SK-N-SH (cell line): ENCODE results near the gene CD300A. TPM values are rescaled to one million over a fixed set of nuclear protein-coding genes. Genes with fewer than 3 reads are reported as not detected.

ENCODE experiments used
- CTCF ChIA-PET: fragments of 300-600, 350-600 bp; formaldehyde crosslinking; extraction: SDS; loops from one replicate; lab custom pipeline; 2021; lab: Yijun Ruan, JAX
- POLR2A ChIA-PET: fragments of 350-600 bp; sonication (Branson Sonifier 250); formaldehyde crosslinking; extraction: SDS; loops from one replicate; lab custom pipeline; 2020; ENCODE audit warnings: antibody characterized with exemption, inconsistent platforms; lab: Yijun Ruan, JAX
- DNase-seq: peaks from one replicate; pipeline ENCODE4 v3.0.0; 2012
- H2AFZ ChIP-seq: fragments of 200-600 bp; sonication (generic); 2 replicates; pipeline ENCODE4 v1.8.1; 2016; ENCODE audit warnings: antibody characterized with exemption, mild to moderate bottlenecking, low read depth
- H3F3A ChIP-seq: fragments of 200-600 bp; sonication (generic); replicated peaks from 2 replicates; pipeline ENCODE3; 2016; ENCODE audit warnings: antibody characterized with exemption, mild to moderate bottlenecking; ENCODE audit not compliant: insufficient read depth
- H3K27ac ChIP-seq, 2 experiments: fragments of 200-500 bp in 1 of 2; fragments of 200-600 bp in 1 of 2; sonication (Bioruptor generic) in 1 of 2; sonication (generic), shearing (Covaris generic) in 1 of 2; 2 replicates each; pipeline versions ENCODE4 v1.5.1 to v1.6.1; 2014 to 2016; ENCODE audit warnings: low read depth in 2 of 2, inconsistent platforms in 1 of 2, low read length in 1 of 2, mild to moderate bottlenecking in 1 of 2, mixed read lengths in 1 of 2
- H3K27me3 ChIP-seq: fragments of 200-600 bp; sonication (generic), shearing (Covaris generic); 2 replicates; pipeline ENCODE4 v1.6.1; 2016; ENCODE audit warnings: mixed run types; ENCODE audit not compliant: insufficient read depth
- H3K36me3 ChIP-seq, 2 experiments: fragments of 200-500 bp in 1 of 2; fragments of 200-600 bp in 1 of 2; sonication (Bioruptor generic) in 1 of 2; sonication (generic) in 1 of 2; replicated peaks in 1 of 2; 2 replicates each; pipeline versions ENCODE3 to v1.5.1; 2014 to 2016; ENCODE audit warnings: low read length in 1 of 2, mild to moderate bottlenecking in 1 of 2; ENCODE audit not compliant: insufficient read depth in 2 of 2, control insufficient read depth in 1 of 2
- H3K4me1 ChIP-seq, 2 experiments: fragments of 200-500 bp in 1 of 2; fragments of 200-600 bp in 1 of 2; sonication (Bioruptor generic) in 1 of 2; sonication (generic), shearing (Covaris generic) in 1 of 2; 2 replicates each; pipeline versions ENCODE4 v1.5.1 to v1.6.1; 2014 to 2016; ENCODE audit warnings: low read depth in 1 of 2, low read length in 1 of 2, mixed run types in 1 of 2; ENCODE audit not compliant: insufficient read depth in 2 of 2, control insufficient read depth in 1 of 2
- H3K4me2 ChIP-seq: fragments of 200-600 bp; sonication (generic), shearing (Covaris generic); 2 replicates; pipeline ENCODE4 v1.6.1; 2017; ENCODE audit warnings: mixed run types
- H3K4me3 ChIP-seq, 2 experiments: fragments of 200-500 bp in 1 of 2; fragments of 200-600 bp in 1 of 2; sonication (Bioruptor generic) in 1 of 2; sonication (generic), shearing (Covaris generic) in 1 of 2; 2 replicates each; pipeline versions ENCODE4 v1.5.1 to v1.8.1; 2014 to 2016; ENCODE audit warnings: low read depth in 2 of 2, inconsistent platforms in 1 of 2, low read length in 1 of 2, mild to moderate bottlenecking in 1 of 2, mixed read lengths in 1 of 2, moderate library complexity in 1 of 2
- H3K79me2 ChIP-seq: fragments of 200-600 bp; sonication (generic); 2 replicates; pipeline ENCODE4 v1.8.1; 2017; ENCODE audit warnings: mild to moderate bottlenecking; ENCODE audit not compliant: insufficient read depth
- H3K9ac ChIP-seq: fragments of 200-600 bp; sonication (generic); 2 replicates; pipeline ENCODE4 v1.6.1; 2017; ENCODE audit warnings: mixed run types
- H3K9me2 ChIP-seq: fragments of 200-600 bp; sonication (generic); 2 replicates; pipeline ENCODE4 v1.6.1; 2017; ENCODE audit warnings: mixed run types
- H3K9me3 ChIP-seq: fragments of 200-600 bp; sonication (generic); 2 replicates; pipeline ENCODE4 v1.6.1; 2017; ENCODE audit warnings: mixed run types, mild to moderate bottlenecking, moderate library complexity
- H4K20me1 ChIP-seq: fragments of 200-600 bp; sonication (generic); 2 replicates; pipeline ENCODE4 v1.6.1; 2017; ENCODE audit warnings: mild to moderate bottlenecking, mixed run types; ENCODE audit not compliant: insufficient read depth
- EP300 ChIP-seq, 2 experiments: IDR thresholded peaks; 2 replicates each; pipeline versions ENCODE4 v1.4.0 to v1.6.1; 2012; ENCODE audit warnings: borderline replicate concordance in 1 of 2, low read depth in 1 of 2, low read length in 1 of 2
- EZH2phosphoT487 ChIP-seq: fragments of 200-600 bp; sonication (generic); IDR thresholded peaks from 2 replicates; pipeline ENCODE4 v1.6.1; 2017; ENCODE audit warnings: low read depth, mixed run types, mild to moderate bottlenecking, antibody characterized with exemption, moderate library complexity, borderline replicate concordance
- FOSL2 ChIP-seq: IDR thresholded peaks from 2 replicates; pipeline ENCODE4 v1.4.0; 2012; ENCODE audit warnings: low read depth, mild to moderate bottlenecking, moderate library complexity, borderline replicate concordance
- FOXJ3 ChIP-seq: sonication (generic); formaldehyde crosslinking; IDR thresholded peaks from 2 replicates; pipeline ENCODE4 v1.5.1; 2020; ENCODE audit warnings: mild to moderate bottlenecking, missing genetic modification reagents
- FOXM1 ChIP-seq: IDR thresholded peaks from 2 replicates; pipeline ENCODE4 v1.4.0; 2012; ENCODE audit warnings: low read depth, mild to moderate bottlenecking
- GABPA ChIP-seq: IDR thresholded peaks from 2 replicates; pipeline ENCODE4 v1.4.0; 2012; ENCODE audit warnings: low read depth, mild to moderate bottlenecking
- IRF3 ChIP-seq: fragments of 150-350 bp; IDR thresholded peaks from 2 replicates; pipeline ENCODE4 v1.6.1; 2016; ENCODE audit warnings: mild to moderate bottlenecking, low read depth, low read length
- JUND ChIP-seq: IDR thresholded peaks from 2 replicates; pipeline ENCODE4 v1.4.0; 2012
- MAX ChIP-seq: IDR thresholded peaks from 2 replicates; pipeline ENCODE4 v1.4.0; 2012; ENCODE audit warnings: low read depth
- MEF2A ChIP-seq: IDR thresholded peaks from 2 replicates; pipeline ENCODE4 v1.4.0; 2012; ENCODE audit warnings: low read depth, borderline replicate concordance
- NRF1 ChIP-seq: IDR thresholded peaks from 2 replicates; pipeline ENCODE4 v1.6.1; 2012; ENCODE audit warnings: low read depth, mild to moderate bottlenecking, low read length
- PBX3 ChIP-seq: IDR thresholded peaks from 2 replicates; pipeline ENCODE4; 2012
- POLR2AphosphoS5 ChIP-seq: IDR thresholded peaks from 2 replicates; pipeline ENCODE4 v1.6.1; 2012; ENCODE audit warnings: low read depth, low read length
- RCOR1 ChIP-seq: fragments of 150-350 bp; IDR thresholded peaks from 2 replicates; pipeline ENCODE4 v1.6.1; 2017; ENCODE audit warnings: antibody characterized with exemption, low read length
- REST ChIP-seq: IDR thresholded peaks from 2 replicates; pipeline ENCODE4 v1.6.1; 2012; ENCODE audit warnings: mild to moderate bottlenecking, low read depth, low read length, moderate library complexity
- RFX5 ChIP-seq: IDR thresholded peaks from 2 replicates; pipeline ENCODE4 v1.6.1; 2012; ENCODE audit warnings: mild to moderate bottlenecking, improper control_type of control experiment, low read length
- RXRA ChIP-seq: IDR thresholded peaks from 2 replicates; pipeline ENCODE4 v1.4.0; 2012; ENCODE audit warnings: low read depth, mild to moderate bottlenecking, borderline replicate concordance
- SMC3 ChIP-seq: IDR thresholded peaks from 2 replicates; pipeline ENCODE4 v1.6.1; 2012; ENCODE audit warnings: low read depth, low read length, improper control_type of control experiment
- TAF1 ChIP-seq: IDR thresholded peaks from 2 replicates; pipeline ENCODE4 v1.6.1; 2012; ENCODE audit warnings: low read depth, mild to moderate bottlenecking, low read length, moderate library complexity, borderline replicate concordance
- TCF12 ChIP-seq: IDR thresholded peaks from 2 replicates; pipeline ENCODE4 v1.4.0; 2012
- TEAD4 ChIP-seq: IDR thresholded peaks from 2 replicates; pipeline ENCODE4 v1.4.0; 2012; ENCODE audit warnings: mild to moderate bottlenecking, borderline replicate concordance; ENCODE audit not compliant: insufficient read depth
- YY1 ChIP-seq: IDR thresholded peaks from 2 replicates; pipeline ENCODE4 v1.4.0; 2012; ENCODE audit warnings: low read depth, mild to moderate bottlenecking
- ZBTB33 ChIP-seq: IDR thresholded peaks from 2 replicates; pipeline ENCODE4 v1.4.0; 2012; ENCODE audit warnings: low read depth, borderline replicate concordance
- WGBS: methylation state at CpG from one replicate; pipeline ENCODE4 v1.1.6; 2017; ENCODE audit warnings: low lambda C conversion rate; 5-methylcytosine and 5-hydroxymethylcytosine counted together
- polyA plus RNA-seq, 3 experiments: library from polyadenylated mRNA; depleted of rRNA; stranded (reverse); fragments of >200 nt; gene quantifications; 2 replicates each; pipeline ENCODE4 v1.2.3, GENCODE V29; 2012

The CD300A gene
- polyA plus RNA-seq, 1 of the 3 experiments (the other 2 are of a cell fraction), result not detected

GRCh38 chr17:74484066-74484465, 17.6 kb downstream of the CD300A start:
- WGBS, result 8% methylated on average over 9 of the region's 9 CpGs

GRCh38 chr17:74485022-74485743, 18.7 kb downstream of the CD300A start:
- CTCF ChIA-PET, result interaction anchor here (0.8 to 11.0 kb wide), 6 partner anchors 8 to 184 kb away, joined by 3 to 61 read pairs (median 18); partner anchors contain the start of gene GPR142
- no peak for DNase-seq
- 15% methylated on average over 9 of the region's 9 CpGs for WGBS
- no peak for TF ChIP-seq IRF3
- TF ChIP-seq REST, result no peak
- no peak for TF ChIP-seq FOXM1
- no peak for TF ChIP-seq POLR2AphosphoS5
- TF ChIP-seq TCF12, result no peak
- no peak for TF ChIP-seq MEF2A
- no peak for TF ChIP-seq ZBTB33
- no peak for TF ChIP-seq NRF1
- no peak for TF ChIP-seq FOXJ3 (CRISPR knock-in tag)
- no peak for TF ChIP-seq RFX5
- no peak for TF ChIP-seq PBX3
- TF ChIP-seq MAX, result no peak

More at GRCh38 chr17:74484066-74484465, 17.6 kb downstream of the CD300A start:
- H3K9me2 ChIP-seq, result no peaks in the 10 kb centered on the region
- no peak overlapping the region for H3K9ac ChIP-seq
- POLR2A ChIA-PET, result no interaction called here
- CTCF ChIA-PET, result interaction anchor here (0.8 to 11.0 kb wide), 6 partner anchors 9 to 118 kb away, joined by 3 to 61 read pairs (median 18); partner anchors contain the start of gene GPR142
- no peaks in the 10 kb centered on the region for H4K20me1 ChIP-seq
- H3K36me3 ChIP-seq, result no peaks in the 10 kb centered on the region
- no peaks in the 10 kb centered on the region for H3K27me3 ChIP-seq
- H3K9me3 ChIP-seq, result no peaks in the 10 kb centered on the region
- no peak overlapping the region for H3K4me2 ChIP-seq
- peak; percentile 16 for DNase-seq
- no peak overlapping the region for H3K4me3 ChIP-seq
- TF ChIP-seq NRF1 (no peak), JUND (no peak), EP300 (IDR thresholded peaks at IDR 0.05; ENCODE audit: borderline replicate concordance in 1 of 2, low read depth in 1 of 2, low read length in 1 of 2) (no peak), FOXM1 (no peak), TAF1 (no peak), RXRA (no peak), YY1 (no peak), EZH2phosphoT487 (no peak), GABPA (no peak), FOSL2 (no peak), SMC3 (no peak), RCOR1 (no peak), TEAD4 (no peak)
- TF ChIP-seq, all 33 proteins: peak for 0
- Histone ChIP-seq H3K79me2 (no peaks in the 10 kb centered on the region), H3F3A (no peaks in the 10 kb centered on the region), H3K27ac (no peak overlapping the region), H2AFZ (no peak overlapping the region), H3K4me1 (no peaks in the 10 kb centered on the region)

More at GRCh38 chr17:74485022-74485743, 18.7 kb downstream of the CD300A start:
- H3K4me3 ChIP-seq, result no peak overlapping the region
- no peak overlapping the region for H3K27ac ChIP-seq
- no peaks in the 10 kb centered on the region for H3K27me3 ChIP-seq
- no peaks in the 10 kb centered on the region for H3K9me3 ChIP-seq
- no peak overlapping the region for H2AFZ ChIP-seq
- POLR2A ChIA-PET, result no interaction called here
- no peaks in the 10 kb centered on the region for H3K9me2 ChIP-seq
- H4K20me1 ChIP-seq, result no peaks in the 10 kb centered on the region
- no peaks in the 10 kb centered on the region for H3K36me3 ChIP-seq
- H3K9ac ChIP-seq, result no peak overlapping the region
- H3K4me1 ChIP-seq, result no peaks in the 10 kb centered on the region
- no peak overlapping the region for H3K4me2 ChIP-seq
- no peaks in the 10 kb centered on the region for H3F3A ChIP-seq
- H3K79me2 ChIP-seq, result no peaks in the 10 kb centered on the region
